Suprapubic skin (tissue), 4 donors: ENCODE results near the gene CNOT9.

Experiments
- CTCF ChIP-seq, 2 donors: fragments of 200-600 bp in 1 of 2; fragments of 450-650 bp in 1 of 2; sonication (generic) in 1 of 2; IDR thresholded peaks; one replicate each; pipeline ENCODE4 v1.5.1; 2016 to 2019; ENCODE audit warnings: antibody characterized with exemption in 2 of 2, mild to moderate bottlenecking in 1 of 2, moderate library complexity in 1 of 2
- EP300 ChIP-seq: sonication (generic); formaldehyde crosslinking; IDR thresholded peaks from one replicate; pipeline ENCODE4 v1.6.1; 2017; ENCODE audit warnings: antibody characterized with exemption
- POLR2A ChIP-seq, 2 donors: fragments of 450-650 bp; IDR thresholded peaks; one replicate each; pipeline ENCODE4 v1.6.1; 2017; ENCODE audit warnings: antibody characterized with exemption in 2 of 2, mild to moderate bottlenecking in 2 of 2, moderate library complexity in 2 of 2
- POLR2AphosphoS5 ChIP-seq, 3 donors: sonication (generic); formaldehyde crosslinking; IDR thresholded peaks; one replicate each; pipeline ENCODE4 v1.6.1; 2017; ENCODE audit warnings: antibody characterized with exemption in 3 of 3

GRCh38 chr2:218536804-218537494, 31.7 kb upstream of the CNOT9 start:
- TF ChIP-seq CTCF (IDR thresholded peaks at IDR 0.05) (no peak), EP300 (no peak), POLR2A (IDR thresholded peaks at IDR 0.05) (no peak), POLR2AphosphoS5 (IDR thresholded peaks at IDR 0.05) (no peak)
